Mucosa of rectum (tissue), 2 donors: ENCODE measurements around the gene BRSK1.
A peak's percentile ranks its signal among the peaks of the same experiment; 100 is the strongest.

Source experiments
- H3K27ac ChIP-seq, 2 donors: one replicate each; pipeline ENCODE4 v1.7.0; 2013; ENCODE audit warnings: inconsistent platforms in 2 of 2, low read depth in 2 of 2, low read length in 2 of 2
- H3K27me3 ChIP-seq, 2 donors: one replicate each; pipeline ENCODE4 v1.7.0; 2013; ENCODE audit warnings: low read length in 2 of 2; ENCODE audit not compliant: control insufficient read depth in 2 of 2, insufficient read depth in 2 of 2
- H3K36me3 ChIP-seq, 2 donors: one replicate each; pipeline ENCODE4 v1.7.0; 2013; ENCODE audit warnings: low read length in 2 of 2; ENCODE audit not compliant: control insufficient read depth in 2 of 2, insufficient read depth in 2 of 2
- H3K4me1 ChIP-seq, 2 donors: one replicate each; pipeline ENCODE4 v1.7.0; 2013; ENCODE audit warnings: low read length in 2 of 2, mild to moderate bottlenecking in 1 of 2; ENCODE audit not compliant: control insufficient read depth in 2 of 2, insufficient read depth in 2 of 2
- H3K4me3 ChIP-seq, 2 donors: one replicate each; pipeline ENCODE4 v1.7.0; 2013; ENCODE audit warnings: low read length in 2 of 2
- H3K9ac ChIP-seq, 2 donors: one replicate each; pipeline ENCODE4 v1.7.0; 2013; ENCODE audit warnings: low read length in 2 of 2, low read depth in 1 of 2, mild to moderate bottlenecking in 1 of 2
- H3K9me3 ChIP-seq, 2 donors: one replicate each; pipeline ENCODE4 v1.7.0; 2013; ENCODE audit warnings: low read length in 2 of 2; ENCODE audit not compliant: control insufficient read depth in 2 of 2
- donor health status: healthy.
- donor health status: Normal muscosa, but diverticular disease.

Gene BRSK1

DNA sequence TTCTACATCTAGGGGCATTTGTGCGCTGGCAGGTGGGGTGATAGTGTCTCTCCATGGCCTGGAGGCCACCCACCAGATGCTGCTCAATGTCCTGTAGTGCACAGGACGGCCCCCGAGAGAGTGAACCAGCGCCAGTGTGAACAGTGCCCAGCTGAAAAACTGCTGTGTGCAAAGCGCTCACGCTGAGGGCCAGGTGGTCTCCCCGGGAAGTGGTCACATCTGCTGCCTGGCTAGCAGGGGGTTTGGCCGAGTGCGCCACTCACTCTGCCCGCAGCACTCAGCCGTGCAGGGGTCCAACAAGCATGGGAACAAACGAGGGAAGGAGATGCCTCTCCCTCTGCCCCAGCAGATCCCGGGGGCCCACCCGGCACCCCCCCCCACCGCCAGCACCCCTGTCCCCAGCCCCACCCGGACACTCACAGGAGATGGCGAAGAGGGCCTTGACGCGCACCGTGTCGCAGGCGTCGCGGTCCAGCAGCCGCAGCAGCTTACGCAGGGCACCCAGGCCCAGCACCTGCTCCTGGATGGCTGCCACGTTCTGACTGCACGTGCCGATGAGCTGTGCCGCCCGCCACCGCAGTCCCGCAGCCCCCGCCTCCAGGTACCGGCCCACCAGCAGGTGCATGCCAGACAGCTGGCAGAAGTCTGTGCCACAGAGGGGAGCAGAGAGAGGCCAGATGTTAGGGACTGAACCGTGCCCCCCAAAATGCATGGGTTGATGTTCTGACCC, 9.7 kb upstream of the BRSK1 start:
- Histone ChIP-seq H3K9ac (no peak overlapping the region), H3K36me3 (peaks cover 21 to 39% of the 10 kb centered on the region in 2 donors), H3K9me3 (no peaks in the 10 kb centered on the region), H3K27me3 (no peaks in the 10 kb centered on the region), H3K4me3 (no peak overlapping the region), H3K27ac (no peak overlapping the region), H3K4me1 (peaks cover 7 to 13% of the 10 kb centered on the region in 2 donors)

DNA sequence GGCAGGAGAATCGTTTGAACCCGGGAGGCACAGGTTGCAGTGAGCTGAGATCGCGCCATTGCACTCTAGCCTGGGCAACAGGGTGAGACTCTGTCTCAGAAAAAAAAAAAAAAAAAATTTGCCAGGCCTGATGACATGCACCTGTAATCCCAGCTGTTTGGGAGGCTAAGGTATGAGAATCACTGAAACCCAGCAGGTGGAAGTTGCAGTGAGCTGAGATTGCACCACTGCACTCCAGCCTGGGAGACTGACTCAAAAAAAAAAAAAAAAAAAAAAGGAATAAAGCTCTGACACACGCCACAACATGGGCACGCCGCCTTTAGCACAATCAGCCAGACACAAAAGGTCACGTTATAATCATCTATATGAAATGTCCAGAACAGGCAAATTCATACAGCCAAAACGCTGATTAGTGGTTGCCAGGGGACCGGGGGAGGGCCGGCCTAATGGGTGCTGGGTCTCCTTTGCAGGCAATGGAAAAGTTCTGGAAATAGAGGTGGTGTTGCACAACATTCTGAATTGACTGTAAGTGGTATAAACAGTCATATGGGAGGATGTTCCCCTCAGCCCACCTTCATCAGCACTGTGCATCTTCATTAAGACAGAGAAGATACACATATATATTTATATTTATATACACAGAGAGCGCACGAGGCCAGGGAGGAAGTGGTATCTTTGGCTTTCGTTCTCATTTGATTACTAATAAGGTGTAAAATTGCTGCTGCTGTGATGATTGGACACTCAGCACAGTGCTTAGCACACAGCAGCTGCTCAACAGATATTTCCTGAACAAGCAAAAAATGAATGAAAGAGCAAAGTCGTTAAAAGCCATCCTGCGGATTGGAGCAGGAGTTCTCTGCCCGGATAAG, 7.7 kb upstream of the BRSK1 start:
- H3K27me3 ChIP-seq = no peaks in the 10 kb centered on the region
- H3K27ac ChIP-seq = peak overlapping the region; percentile 41 to 61
- peaks cover 11 to 15% of the 10 kb centered on the region in 2 donors for H3K4me1 ChIP-seq
- H3K9me3 ChIP-seq = no peaks in the 10 kb centered on the region
- H3K4me3 ChIP-seq = no peak overlapping the region
- H3K9ac ChIP-seq = no peak overlapping the region
- H3K36me3 ChIP-seq = peaks cover 17 to 26% of the 10 kb centered on the region in 2 donors

DNA sequence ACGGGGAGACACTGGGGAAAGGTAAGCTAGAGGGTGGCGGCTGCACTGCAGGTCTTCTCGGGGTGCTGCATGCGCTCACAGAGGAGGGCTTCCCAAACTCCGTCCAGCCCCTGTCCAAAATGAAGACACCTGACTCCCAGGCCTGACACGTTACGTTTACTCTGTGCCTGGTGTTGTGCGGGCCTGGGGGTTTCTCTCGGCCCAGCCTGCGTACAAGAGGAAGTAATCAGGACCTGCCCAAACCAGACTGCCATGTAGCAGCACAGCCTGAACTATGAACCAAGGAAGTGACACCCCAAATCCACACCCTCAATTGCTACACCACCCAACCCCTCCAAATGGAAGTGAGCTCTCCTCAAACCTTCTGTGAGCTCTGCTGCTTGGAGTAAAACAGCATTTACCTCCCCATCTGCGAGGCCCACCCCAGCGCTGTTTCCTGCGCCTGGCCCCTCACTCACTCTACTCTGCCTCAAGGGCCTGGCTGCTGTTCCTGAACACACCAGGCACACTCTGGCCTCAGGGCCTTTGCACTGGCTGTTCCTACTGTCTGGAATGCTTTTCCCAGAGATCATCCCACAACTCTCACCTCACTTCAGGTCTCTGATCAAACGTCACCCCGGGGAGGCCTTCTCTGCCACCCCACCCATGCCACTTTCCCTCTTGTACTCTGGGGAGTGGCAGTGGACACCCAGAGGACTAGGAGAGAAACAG, 6.9 kb upstream of the BRSK1 start:
- H3K9ac ChIP-seq = no peak overlapping the region
- no peak overlapping the region for H3K4me3 ChIP-seq
- no peaks in the 10 kb centered on the region for H3K9me3 ChIP-seq
- H3K4me1 ChIP-seq = peaks cover 11 to 15% of the 10 kb centered on the region in 2 donors
- H3K36me3 ChIP-seq = peaks cover 17 to 26% of the 10 kb centered on the region in 2 donors
- H3K27me3 ChIP-seq = no peaks in the 10 kb centered on the region
- peak overlapping the region; percentile 41 to 61 for H3K27ac ChIP-seq

DNA sequence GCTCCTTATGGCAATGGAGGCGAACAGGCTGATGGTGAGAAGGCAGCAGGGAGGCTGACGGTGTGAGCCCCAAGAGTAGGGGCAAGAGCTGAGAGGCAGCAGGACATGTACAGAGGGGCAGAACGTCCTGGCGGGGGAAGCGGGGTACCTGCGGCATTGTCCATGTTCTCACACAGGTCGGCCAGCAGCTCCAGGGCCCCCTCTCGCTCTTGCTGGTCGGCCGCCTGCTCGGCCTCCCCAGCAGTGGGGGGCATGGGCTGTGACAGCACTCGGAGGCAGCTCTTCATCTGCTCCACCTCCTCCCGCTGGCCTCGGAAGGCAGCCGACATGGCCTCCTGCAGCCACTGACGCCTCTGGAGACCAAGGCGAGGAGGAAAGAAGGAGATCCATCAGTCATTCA, 6.3 kb upstream of the BRSK1 start:
- H3K9ac ChIP-seq = no peak overlapping the region
- H3K27ac ChIP-seq = peak overlapping the region; percentile 41 to 61
- peaks cover 14 to 24% of the 10 kb centered on the region in 2 donors for H3K36me3 ChIP-seq

DNA sequence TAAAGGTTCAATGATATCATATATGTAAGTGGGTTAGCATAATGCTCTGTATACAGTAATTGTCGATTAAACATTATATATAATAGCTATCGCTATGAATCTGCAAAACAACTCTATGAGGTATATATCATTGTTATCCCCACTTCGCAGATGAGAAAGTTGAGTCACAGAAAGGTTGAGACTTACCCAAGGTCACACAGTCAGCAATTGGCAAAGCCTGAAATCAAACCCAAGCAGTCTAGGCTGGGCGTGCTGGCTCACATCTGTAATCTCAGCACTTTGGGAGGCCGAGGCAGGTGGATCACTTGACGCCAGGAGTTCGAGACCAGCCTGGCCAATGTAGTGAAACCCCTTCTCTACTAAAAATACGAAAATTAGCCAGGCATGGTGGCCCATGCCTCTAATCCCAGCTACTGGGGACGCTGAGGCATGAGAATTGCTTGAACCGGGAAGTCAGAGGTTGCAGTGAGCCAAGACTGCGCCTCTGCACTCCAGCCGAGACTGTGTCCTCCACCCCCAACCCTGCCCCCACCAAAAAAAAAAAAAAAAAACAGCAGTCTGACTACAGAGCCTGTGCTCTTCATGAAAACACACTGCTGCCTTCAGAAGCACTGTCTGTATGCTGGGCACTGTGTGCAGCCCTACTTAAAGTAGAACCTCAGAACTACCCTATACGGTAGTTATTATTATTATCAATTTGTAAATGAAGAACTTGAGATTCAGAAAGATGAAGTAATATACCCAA, 5.2 kb upstream of the BRSK1 start:
- Histone ChIP-seq H3K27me3 (peaks cover 0 to 6% of the 10 kb centered on the region in 2 donors), H3K27ac (no peak overlapping the region), H3K36me3 (peaks cover 12 to 19% of the 10 kb centered on the region in 2 donors), H3K9ac (no peak overlapping the region), H3K9me3 (no peaks in the 10 kb centered on the region), H3K4me1 (peaks cover 12 to 15% of the 10 kb centered on the region in 2 donors), H3K4me3 (peak overlapping the region; percentile 42 to 86)

More for the DNA sequence above, 6.3 kb upstream of the BRSK1 start:
- Histone ChIP-seq H3K4me1 (peaks cover 11 to 15% of the 10 kb centered on the region in 2 donors), H3K4me3 (no peak overlapping the region), H3K9me3 (no peaks in the 10 kb centered on the region), H3K27me3 (no peaks in the 10 kb centered on the region)

DNA sequence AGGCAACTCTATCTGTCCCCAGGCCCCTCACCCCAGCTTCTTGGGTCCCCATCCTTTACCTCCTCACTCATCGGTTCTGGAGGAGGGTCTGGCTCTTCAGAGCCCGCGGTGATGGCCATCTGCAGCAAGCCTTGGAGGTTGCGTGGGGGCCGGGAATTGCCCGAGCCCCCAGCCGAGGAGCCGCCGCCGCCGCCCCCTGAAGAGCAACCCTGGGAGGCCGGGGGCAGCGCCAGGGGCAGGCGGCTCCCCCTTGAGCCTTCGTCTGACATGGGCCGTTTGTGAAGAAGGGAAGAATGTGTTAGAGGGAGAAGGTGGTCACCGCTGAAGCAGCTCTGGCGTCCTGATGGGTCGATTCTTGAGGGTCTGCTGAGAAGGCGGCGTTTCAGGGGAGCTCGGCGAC, 4.5 kb upstream of the BRSK1 start:
- Histone ChIP-seq H3K9ac (peak overlapping the region; percentile 63 to 68), H3K27me3 (peaks cover 0 to 7% of the 10 kb centered on the region in 2 donors), H3K36me3 (peaks cover 8 to 14% of the 10 kb centered on the region in 2 donors), H3K4me3 (peak overlapping the region; percentile 86 to 94), H3K4me1 (peaks cover 13 to 15% of the 10 kb centered on the region in 2 donors), H3K27ac (peak overlapping the region; percentile 77 to 87), H3K9me3 (no peaks in the 10 kb centered on the region)

DNA sequence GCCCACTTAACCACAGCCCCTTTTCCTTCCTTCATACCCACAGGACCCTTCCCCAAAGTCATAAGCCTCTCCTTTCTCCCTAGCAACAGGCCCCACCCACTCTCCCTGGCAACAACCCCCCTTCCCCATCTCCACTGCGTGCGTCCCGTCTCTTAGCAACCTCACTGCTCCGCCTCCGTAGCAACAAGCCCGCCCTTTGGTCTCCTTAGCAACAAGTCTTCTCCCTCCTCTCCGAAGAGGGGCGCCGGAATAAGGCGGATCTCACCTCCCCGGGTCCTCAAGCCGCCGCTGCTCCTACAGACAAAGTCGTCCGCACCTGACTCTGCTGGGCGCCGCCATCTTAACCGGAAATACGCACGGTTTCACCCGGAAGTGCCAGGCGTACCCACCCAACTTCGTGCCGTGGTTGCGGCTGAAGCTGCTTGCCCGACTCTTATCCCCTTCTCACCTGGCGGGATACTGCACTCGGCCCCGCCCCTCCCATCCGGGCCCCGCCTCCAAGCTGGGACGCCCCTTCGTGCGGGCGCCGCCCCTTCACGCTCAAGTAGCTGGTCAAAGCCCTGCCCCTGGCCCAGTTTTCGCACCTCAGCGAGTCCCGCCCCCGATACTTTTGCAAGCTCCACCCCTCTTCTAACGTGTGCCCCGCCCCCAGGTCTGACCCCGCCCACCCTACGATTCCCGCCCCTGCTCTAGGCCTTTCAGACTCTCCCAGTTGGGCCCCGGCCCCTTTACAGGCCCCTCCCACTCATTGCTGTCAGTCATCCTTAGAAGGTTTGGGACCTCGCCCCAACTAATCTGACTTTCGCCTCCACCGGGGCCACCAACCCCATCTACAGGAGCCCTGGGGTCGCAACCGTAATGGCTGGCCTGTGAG, 3.8 kb upstream of the BRSK1 start, which contains the start of gene HSPBP1:
HSPBP1 (minus strand) TSS at position 341 of the 874 bp plus-strand sequence. CDS start 502 bp downstream, outside the sequence.
- peak within 1 kb of the TSS; percentile 86 to 94 for H3K4me3 ChIP-seq
- peaks cover 8 to 11% of the 10 kb centered on the region in 2 donors for H3K36me3 ChIP-seq
- peaks cover 0 to 7% of the 10 kb centered on the region in 2 donors for H3K27me3 ChIP-seq
- H3K4me1 ChIP-seq = peaks cover 13 to 15% of the 10 kb centered on the region in 2 donors
- H3K27ac ChIP-seq = peak within 1 kb of the TSS; percentile 77 to 87
- H3K9ac ChIP-seq = peak within 1 kb of the TSS; percentile 63 to 68
- no peaks in the 10 kb centered on the region for H3K9me3 ChIP-seq

DNA sequence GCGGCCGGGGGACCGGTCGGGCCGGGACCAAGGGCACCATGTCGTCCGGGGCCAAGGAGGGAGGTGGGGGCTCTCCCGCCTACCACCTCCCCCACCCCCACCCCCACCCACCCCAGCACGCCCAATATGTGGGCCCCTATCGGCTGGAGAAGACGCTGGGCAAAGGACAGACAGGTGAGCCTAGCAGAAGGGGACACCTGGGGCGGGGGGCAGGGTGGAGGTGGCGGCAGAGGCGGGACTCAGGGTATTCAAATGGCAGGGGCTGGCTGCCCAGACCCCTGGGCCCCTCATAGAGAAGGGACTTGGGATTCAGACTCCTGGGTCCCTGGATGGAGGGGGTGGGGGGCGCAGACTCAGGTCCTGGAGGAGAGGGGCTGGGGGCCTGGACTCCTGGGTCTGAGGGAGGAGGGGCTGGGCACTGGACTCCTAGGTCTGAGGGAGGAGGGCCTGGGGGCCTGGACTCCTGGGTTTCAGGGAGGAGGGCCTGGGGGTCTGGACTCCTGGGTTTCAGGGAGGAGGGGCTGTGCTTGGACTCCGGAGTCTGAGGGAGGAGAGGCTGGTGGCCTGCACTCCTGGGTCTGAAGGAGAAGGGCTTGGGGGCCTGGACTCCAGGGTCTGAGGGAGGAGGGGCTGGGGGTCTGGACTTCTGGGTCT, 735 bp downstream of the BRSK1 start:
- no peaks in the 10 kb centered on the region for H3K36me3 ChIP-seq
- H3K4me3 ChIP-seq = no peak overlapping the region
- peaks cover 0 to 6% of the 10 kb centered on the region in 2 donors for H3K4me1 ChIP-seq
- H3K27ac ChIP-seq = no peak overlapping the region
- peaks cover 0 to 7% of the 10 kb centered on the region in 2 donors for H3K27me3 ChIP-seq
- no peaks in the 10 kb centered on the region for H3K9me3 ChIP-seq
- no peak overlapping the region for H3K9ac ChIP-seq
